GM10266 (cell line): ENCODE data around the gene ARL8B.

Source experiments
- DNase-seq: peaks from one replicate; pipeline ENCODE4 v3.0.0; 2012; ENCODE audit errors: extremely low spot score
- CTCF ChIP-seq: IDR thresholded peaks from 2 replicates; pipeline ENCODE4 v1.5.1; 2012; ENCODE audit warnings: mild to moderate bottlenecking, low read depth; ENCODE audit not compliant: control insufficient read depth, insufficient read depth; ENCODE audit errors: missing control alignments

ARL8B gene

GRCh38 chr3:5151586-5151985 lies 29.5 kb downstream of the ARL8B start:
- no peak for DNase-seq
- no peak for TF ChIP-seq CTCF

GRCh38 chr3:5153074-5153473 lies 31.0 kb downstream of the ARL8B start:
- TF ChIP-seq CTCF: no peak
- DNase-seq: no peak

- no peak for TF ChIP-seq CTCF
- no peak for DNase-seq
Observed at GRCh38 chr3:5155241-5155640, 33.1 kb downstream of the ARL8B start.

GRCh38 chr3:5160321-5160720 lies 38.2 kb downstream of the ARL8B start:
- no peak for TF ChIP-seq CTCF
- DNase-seq: no peak

- no peak for DNase-seq
Observed at GRCh38 chr3:5160940-5161858, 39.1 kb downstream of the ARL8B start.

GRCh38 chr3:5162102-5162501 lies 40.0 kb downstream of the ARL8B start:
- no peak for TF ChIP-seq CTCF
- DNase-seq: no peak

More at GRCh38 chr3:5160940-5161858, 39.1 kb downstream of the ARL8B start:
- TF ChIP-seq CTCF: no peak

GRCh38 chr3:5165698-5166097 lies 43.6 kb downstream of the ARL8B start:
- TF ChIP-seq CTCF: no peak
- no peak for DNase-seq
